Neural cell (in vitro differentiated cells): ENCODE results near the gene LECT2. TPM values are rescaled to one million over a fixed set of nuclear protein-coding genes. Genes with fewer than 3 reads are reported as not detected.

Experiments
- H2AFZ ChIP-seq: fragments of 200-600, 300-800 bp; sonication (generic), shearing (Covaris generic); 2 replicates; pipeline ENCODE4 v1.6.0; 2014; ENCODE audit warnings: low read depth, mild to moderate bottlenecking, antibody characterized with exemption, low read length, moderate library complexity
- H3F3A ChIP-seq: fragments of 200-600 bp; shearing (Covaris generic); 2 replicates; pipeline ENCODE4 v1.6.1; 2016; ENCODE audit warnings: mild to moderate bottlenecking, moderate library complexity, mixed read lengths, antibody characterized with exemption, low read length; ENCODE audit not compliant: insufficient read depth, poor library complexity, severe bottlenecking
- H3K27ac ChIP-seq: fragments of 200-600, 300-800 bp; sonication (generic), shearing (Covaris generic); 2 replicates; pipeline ENCODE4 v1.5.1; 2014; ENCODE audit warnings: mild to moderate bottlenecking, low read length, moderate library complexity
- H3K27me3 ChIP-seq: fragments of 300-800, 200-600 bp; sonication (generic), shearing (Covaris generic); 2 replicates; pipeline ENCODE4 v1.6.0; 2014; ENCODE audit warnings: mild to moderate bottlenecking, low read depth, low read length, moderate library complexity; ENCODE audit not compliant: insufficient read depth
- H3K36me3 ChIP-seq: fragments of 300-800, 200-600 bp; sonication (generic), shearing (Covaris generic); 2 replicates; pipeline ENCODE4 v1.5.1; 2014; ENCODE audit warnings: mild to moderate bottlenecking, antibody characterized with exemption, low read length, moderate library complexity; ENCODE audit not compliant: insufficient read depth
- H3K4me2 ChIP-seq: fragments of 300-800, 200-600 bp; sonication (generic), shearing (Covaris generic); 2 replicates; pipeline ENCODE4 v1.6.0; 2014; ENCODE audit warnings: mild to moderate bottlenecking, low read length
- H3K4me3 ChIP-seq: fragments of 300-800, 200-600 bp; sonication (generic), shearing (Covaris generic); 2 replicates; pipeline ENCODE4 v1.5.1; 2014; ENCODE audit warnings: mild to moderate bottlenecking, low read length, moderate library complexity
- H3K79me2 ChIP-seq: fragments of 200-600 bp; shearing (Covaris generic); replicated peaks from 2 replicates; pipeline ENCODE4 v1.6.0; 2014; ENCODE audit warnings: mild to moderate bottlenecking, low read length, moderate library complexity; ENCODE audit not compliant: insufficient read depth
- H3K9ac ChIP-seq: fragments of 300-800, 200-600 bp; sonication (generic), shearing (Covaris generic); 2 replicates; pipeline ENCODE4 v1.6.1; 2016; ENCODE audit warnings: mild to moderate bottlenecking, low read length, mixed read lengths
- H3K9me2 ChIP-seq: fragments of 200-600 bp; shearing (Covaris generic); 2 replicates; pipeline ENCODE4 v1.6.1; 2016; ENCODE audit warnings: mild to moderate bottlenecking, low read length, mixed read lengths; ENCODE audit not compliant: insufficient read depth
- H3K9me3 ChIP-seq: fragments of 200-600, 300-800 bp; sonication (generic), shearing (Covaris generic); 2 replicates; pipeline ENCODE4 v1.6.1; 2016; ENCODE audit warnings: mild to moderate bottlenecking, mixed run types, low read length, moderate library complexity, mixed read lengths
- H4K20me1 ChIP-seq: fragments of 200-600 bp; shearing (Covaris generic); 2 replicates; pipeline ENCODE4 v1.6.1; 2016; ENCODE audit warnings: mild to moderate bottlenecking, mixed run types; ENCODE audit not compliant: insufficient read depth
- EP300 ChIP-seq: fragments of 450-650 bp; conservative IDR thresholded peaks from 2 replicates; pipeline ENCODE4 v1.6.1; 2014; ENCODE audit warnings: antibody characterized with exemption, mild to moderate bottlenecking, moderate library complexity; ENCODE audit not compliant: poor library complexity, severe bottlenecking
- EZH2 ChIP-seq: fragments of 200-600, 300-800 bp; shearing (Covaris generic), sonication (generic); IDR thresholded peaks from 2 replicates; pipeline ENCODE4 v1.6.1; 2014; ENCODE audit warnings: antibody characterized with exemption, low read length, borderline replicate concordance, mild to moderate bottlenecking; ENCODE audit not compliant: insufficient read depth, poor library complexity, severe bottlenecking
- MXI1 ChIP-seq: fragments of 450-650 bp; conservative IDR thresholded peaks from 2 replicates; pipeline ENCODE4 v1.6.1; 2014; ENCODE audit warnings: antibody characterized with exemption, mild to moderate bottlenecking; ENCODE audit not compliant: poor library complexity, severe bottlenecking
- POLR2AphosphoS5 ChIP-seq: IDR thresholded peaks from 2 replicates; pipeline ENCODE4 v1.6.1; 2012
- RAD21 ChIP-seq: fragments of 450-650 bp; conservative IDR thresholded peaks from 2 replicates; pipeline ENCODE4 v1.6.1; 2014; ENCODE audit warnings: antibody characterized with exemption, mild to moderate bottlenecking, moderate library complexity
- SMC3 ChIP-seq: fragments of 450-650 bp; conservative IDR thresholded peaks from 2 replicates; pipeline ENCODE4 v1.6.1; 2014; ENCODE audit warnings: antibody characterized with exemption, mild to moderate bottlenecking, moderate library complexity; ENCODE audit not compliant: poor library complexity
- TAF1 ChIP-seq: IDR thresholded peaks from 2 replicates; pipeline ENCODE4 v1.6.1; 2012; ENCODE audit warnings: low read depth
- polyA plus RNA-seq: library from polyadenylated mRNA; depleted of rRNA; stranded (reverse); fragments of >200 nt; gene quantifications from 2 replicates; pipeline ENCODE4 v1.2.3, GENCODE V29; 2014
- TF ChIP-seq, protein P1 (sequence below): fragments of 450-650 bp; IDR thresholded peaks from 2 replicates; pipeline ENCODE4 v1.5.1; 2014; ENCODE audit warnings: antibody characterized with exemption, mild to moderate bottlenecking, moderate library complexity; ENCODE audit not compliant: poor library complexity, severe bottlenecking
- TF ChIP-seq, protein P2 (sequence below): IDR thresholded peaks from 2 replicates; pipeline ENCODE4 v1.6.1; 2012; ENCODE audit warnings: borderline replicate concordance

LECT2 gene
- polyA plus RNA-seq, 1 donor from 2014 or later: not detected

DNA sequence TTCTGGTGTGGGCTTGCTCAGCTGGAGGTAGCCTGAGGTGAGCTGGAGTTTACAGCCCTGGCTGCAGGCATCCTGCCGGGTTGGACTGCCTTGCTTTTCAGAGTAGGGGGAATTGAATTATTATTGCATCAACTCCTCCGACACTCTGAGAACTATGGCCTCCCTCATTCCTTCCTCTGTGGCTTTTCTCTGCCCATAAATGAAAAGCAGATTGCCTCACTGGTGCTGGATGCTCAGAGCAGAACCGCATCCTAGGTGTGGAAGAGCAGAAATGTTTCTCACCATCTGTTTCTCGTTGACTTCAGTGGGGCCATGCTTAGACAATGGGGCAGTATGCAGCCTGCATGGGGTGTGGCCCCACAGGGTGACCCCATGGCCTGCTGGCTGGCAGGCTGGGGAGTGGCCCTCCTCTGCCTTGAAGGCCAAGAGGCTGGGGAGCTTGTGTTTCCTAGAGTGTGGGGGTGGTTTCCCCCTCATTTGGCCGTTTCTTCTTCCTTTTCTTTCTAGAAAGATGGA is 46.7 kb upstream of the LECT2 start:
- Histone ChIP-seq H3K9me2 (no peaks in the 10 kb centered on the region), H3K27ac (no peak overlapping the region), H3K9ac (no peak overlapping the region), H3K79me2 (no peaks in the 10 kb centered on the region), H3K36me3 (no peaks in the 10 kb centered on the region), H3K9me3 (no peaks in the 10 kb centered on the region), H4K20me1 (no peaks in the 10 kb centered on the region), H3K27me3 (no peaks in the 10 kb centered on the region), H3K4me3 (no peak overlapping the region), H3F3A (no peaks in the 10 kb centered on the region), H3K4me2 (no peak overlapping the region), H2AFZ (no peak overlapping the region)
- TF ChIP-seq POLR2AphosphoS5 (no peak), SMC3 (no peak), EZH2 (no peak), TAF1 (no peak), MXI1 (no peak), RAD21 (no peak), EP300 (no peak)
- TF ChIP-seq, protein P1, sequence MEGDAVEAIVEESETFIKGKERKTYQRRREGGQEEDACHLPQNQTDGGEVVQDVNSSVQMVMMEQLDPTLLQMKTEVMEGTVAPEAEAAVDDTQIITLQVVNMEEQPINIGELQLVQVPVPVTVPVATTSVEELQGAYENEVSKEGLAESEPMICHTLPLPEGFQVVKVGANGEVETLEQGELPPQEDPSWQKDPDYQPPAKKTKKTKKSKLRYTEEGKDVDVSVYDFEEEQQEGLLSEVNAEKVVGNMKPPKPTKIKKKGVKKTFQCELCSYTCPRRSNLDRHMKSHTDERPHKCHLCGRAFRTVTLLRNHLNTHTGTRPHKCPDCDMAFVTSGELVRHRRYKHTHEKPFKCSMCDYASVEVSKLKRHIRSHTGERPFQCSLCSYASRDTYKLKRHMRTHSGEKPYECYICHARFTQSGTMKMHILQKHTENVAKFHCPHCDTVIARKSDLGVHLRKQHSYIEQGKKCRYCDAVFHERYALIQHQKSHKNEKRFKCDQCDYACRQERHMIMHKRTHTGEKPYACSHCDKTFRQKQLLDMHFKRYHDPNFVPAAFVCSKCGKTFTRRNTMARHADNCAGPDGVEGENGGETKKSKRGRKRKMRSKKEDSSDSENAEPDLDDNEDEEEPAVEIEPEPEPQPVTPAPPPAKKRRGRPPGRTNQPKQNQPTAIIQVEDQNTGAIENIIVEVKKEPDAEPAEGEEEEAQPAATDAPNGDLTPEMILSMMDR: no peak
- TF ChIP-seq, protein P2, sequence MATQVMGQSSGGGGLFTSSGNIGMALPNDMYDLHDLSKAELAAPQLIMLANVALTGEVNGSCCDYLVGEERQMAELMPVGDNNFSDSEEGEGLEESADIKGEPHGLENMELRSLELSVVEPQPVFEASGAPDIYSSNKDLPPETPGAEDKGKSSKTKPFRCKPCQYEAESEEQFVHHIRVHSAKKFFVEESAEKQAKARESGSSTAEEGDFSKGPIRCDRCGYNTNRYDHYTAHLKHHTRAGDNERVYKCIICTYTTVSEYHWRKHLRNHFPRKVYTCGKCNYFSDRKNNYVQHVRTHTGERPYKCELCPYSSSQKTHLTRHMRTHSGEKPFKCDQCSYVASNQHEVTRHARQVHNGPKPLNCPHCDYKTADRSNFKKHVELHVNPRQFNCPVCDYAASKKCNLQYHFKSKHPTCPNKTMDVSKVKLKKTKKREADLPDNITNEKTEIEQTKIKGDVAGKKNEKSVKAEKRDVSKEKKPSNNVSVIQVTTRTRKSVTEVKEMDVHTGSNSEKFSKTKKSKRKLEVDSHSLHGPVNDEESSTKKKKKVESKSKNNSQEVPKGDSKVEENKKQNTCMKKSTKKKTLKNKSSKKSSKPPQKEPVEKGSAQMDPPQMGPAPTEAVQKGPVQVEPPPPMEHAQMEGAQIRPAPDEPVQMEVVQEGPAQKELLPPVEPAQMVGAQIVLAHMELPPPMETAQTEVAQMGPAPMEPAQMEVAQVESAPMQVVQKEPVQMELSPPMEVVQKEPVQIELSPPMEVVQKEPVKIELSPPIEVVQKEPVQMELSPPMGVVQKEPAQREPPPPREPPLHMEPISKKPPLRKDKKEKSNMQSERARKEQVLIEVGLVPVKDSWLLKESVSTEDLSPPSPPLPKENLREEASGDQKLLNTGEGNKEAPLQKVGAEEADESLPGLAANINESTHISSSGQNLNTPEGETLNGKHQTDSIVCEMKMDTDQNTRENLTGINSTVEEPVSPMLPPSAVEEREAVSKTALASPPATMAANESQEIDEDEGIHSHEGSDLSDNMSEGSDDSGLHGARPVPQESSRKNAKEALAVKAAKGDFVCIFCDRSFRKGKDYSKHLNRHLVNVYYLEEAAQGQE: no peak

DNA sequence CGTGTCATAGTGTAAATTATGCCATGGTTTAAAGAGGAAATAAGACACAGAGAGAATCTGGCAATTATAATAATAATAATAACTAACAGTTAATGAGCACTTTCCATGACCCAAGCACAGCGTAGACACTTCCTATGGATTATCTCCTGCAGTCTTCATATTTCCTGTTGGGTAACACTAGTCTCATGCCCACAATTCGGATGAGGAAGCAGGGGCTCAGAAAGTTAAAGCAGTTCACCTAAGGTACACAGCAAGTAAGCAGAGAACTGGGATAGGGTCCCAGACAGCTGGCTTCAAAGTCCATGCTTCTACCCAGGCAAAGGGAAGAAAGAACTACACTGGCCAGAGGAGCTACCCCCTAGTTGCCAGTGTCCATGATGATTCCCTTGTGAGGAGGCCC is 46.1 kb upstream of the LECT2 start:
- Histone ChIP-seq H3K27ac (no peak overlapping the region), H3K36me3 (no peaks in the 10 kb centered on the region), H3K4me3 (no peak overlapping the region), H3K79me2 (no peaks in the 10 kb centered on the region), H4K20me1 (no peaks in the 10 kb centered on the region), H3K9me3 (no peaks in the 10 kb centered on the region), H3K9ac (no peak overlapping the region), H3K27me3 (no peaks in the 10 kb centered on the region), H3F3A (no peaks in the 10 kb centered on the region), H3K4me2 (no peak overlapping the region), H2AFZ (no peak overlapping the region), H3K9me2 (no peaks in the 10 kb centered on the region)
- no peak for TF ChIP-seq TAF1
- TF ChIP-seq RAD21: no peak
- TF ChIP-seq, protein P2: no peak
- no peak for TF ChIP-seq EP300
- TF ChIP-seq, protein P1: no peak
- no peak for TF ChIP-seq EZH2
- no peak for TF ChIP-seq SMC3
- no peak for TF ChIP-seq MXI1
- no peak for TF ChIP-seq POLR2AphosphoS5
